T-helper 2 cell treated with Interferon-gamma antibody and Interleukin-4, amounts not matched to agents 5 μg/mL and 100 μg/mL, for 36 hours (primary cell): ENCODE data around the gene POP5.
"Not testable (repeated sequence)": the region's sequence is repeated elsewhere in the genome, so short reads cannot be mapped to it uniquely, and the experiment has no call there.

Source experiments
- DNase-seq: peaks from one replicate; pipeline ENCODE4 v3.0.0; 2021; ENCODE audit warnings: low spot score
- H3K27ac Mint-ChIP-seq: one replicate; pipeline ENCODE4 v1.8.0; 2021; ENCODE audit warnings: mild to moderate bottlenecking, mixed read lengths
- H3K27me3 Mint-ChIP-seq: one replicate; pipeline ENCODE4 v1.8.0; 2021; ENCODE audit warnings: low read depth, mixed read lengths
- H3K36me3 Mint-ChIP-seq: one replicate; pipeline ENCODE4 v1.8.0; 2021; ENCODE audit warnings: low read depth, mixed read lengths
- H3K4me1 Mint-ChIP-seq: one replicate; pipeline ENCODE4 v1.8.0; 2021; ENCODE audit warnings: low read depth, mixed read lengths
- H3K4me3 Mint-ChIP-seq: one replicate; pipeline ENCODE4 v1.8.0; 2022; ENCODE audit warnings: mild to moderate bottlenecking, moderate library complexity, mixed read lengths
- H3K9me3 Mint-ChIP-seq: one replicate; pipeline ENCODE4 v1.8.0; 2021; ENCODE audit warnings: mixed read lengths

The POP5 gene

GRCh38 chr12:120537856-120538220 is 43.4 kb downstream of the POP5 start:
- Mint-ChIP-seq H3K27me3 (no peaks in the 10 kb centered on the region), H3K4me1 (peaks cover 48% of the 10 kb centered on the region), H3K27ac (no peak overlapping the region), H3K4me3 (peak overlapping the region; percentile 94), H3K9me3 (no peaks in the 10 kb centered on the region), H3K36me3 (peaks cover 41% of the 10 kb centered on the region)
- DNase-seq, result no peak

GRCh38 chr12:120536064-120536791 is 45.0 kb downstream of the POP5 start:
- H3K9me3 Mint-ChIP-seq, result no peaks in the 10 kb centered on the region
- H3K27me3 Mint-ChIP-seq, result no peaks in the 10 kb centered on the region
- peak overlapping the region; percentile 72 for H3K27ac Mint-ChIP-seq
- peaks cover 38% of the 10 kb centered on the region for H3K36me3 Mint-ChIP-seq
- peaks cover 51% of the 10 kb centered on the region for H3K4me1 Mint-ChIP-seq
- peak overlapping the region; percentile 94 for H3K4me3 Mint-ChIP-seq
- DNase-seq, result no peak

GRCh38 chr12:120534703-120535655 is 46.2 kb downstream of the POP5 start:
- Mint-ChIP-seq H3K27me3 (no peaks in the 10 kb centered on the region), H3K36me3 (peaks cover 34% of the 10 kb centered on the region), H3K9me3 (no peaks in the 10 kb centered on the region), H3K27ac (peak overlapping the region; percentile 93), H3K4me3 (peak overlapping the region; percentile 94), H3K4me1 (peaks cover 49% of the 10 kb centered on the region)
- DNase-seq, result peak; percentile 47

- Mint-ChIP-seq H3K27me3 (no peaks in the 10 kb centered on the region), H3K36me3 (peaks cover 30% of the 10 kb centered on the region), H3K27ac (peak within 1 kb of the TSS; percentile 93), H3K9me3 (no peaks in the 10 kb centered on the region), H3K4me1 (peaks cover 48% of the 10 kb centered on the region), H3K4me3 (peak within 1 kb of the TSS; percentile 94)
- DNase-seq, result peak; percentile 79
These were observed 46.9 kb downstream of the POP5 start, which contains the start of gene RNF10 for GRCh38 chr12:120534203-120534702. TSS of gene RNF10 (plus strand) at chr12:120534356. CDS start at chr12:120534812, 456 bp downstream.

- Mint-ChIP-seq H3K27ac (no peak overlapping the region), H3K4me3 (no peak overlapping the region)
These were observed 48.4 kb downstream of the POP5 start for GRCh38 chr12:120532701-120533238.

GRCh38 chr12:120530418-120530761 is 50.8 kb downstream of the POP5 start:
- not testable (repeated sequence) for H3K9me3 Mint-ChIP-seq, DNase-seq, H3K36me3 Mint-ChIP-seq, H3K27me3 Mint-ChIP-seq
- H3K4me3 Mint-ChIP-seq, result peak overlapping the region; percentile 100
- peak overlapping the region; percentile 45 for H3K27ac Mint-ChIP-seq
- peaks cover 21% of the 10 kb centered on the region for H3K4me1 Mint-ChIP-seq

More at GRCh38 chr12:120532701-120533238, 48.4 kb downstream of the POP5 start:
- no peaks in the 10 kb centered on the region for H3K9me3 Mint-ChIP-seq
- H3K36me3 Mint-ChIP-seq, result peaks cover 20% of the 10 kb centered on the region
- peaks cover 36% of the 10 kb centered on the region for H3K4me1 Mint-ChIP-seq
- no peak for DNase-seq
- no peaks in the 10 kb centered on the region for H3K27me3 Mint-ChIP-seq

- Mint-ChIP-seq H3K36me3 (peaks cover 8% of the 10 kb centered on the region), H3K9me3 (no peaks in the 10 kb centered on the region), H3K4me1 (peaks cover 21% of the 10 kb centered on the region), H3K4me3 (peak overlapping the region; percentile 100), H3K27me3 (no peaks in the 10 kb centered on the region), H3K27ac (peak overlapping the region; percentile 99)
- DNase-seq, result no peak
These were observed 51.4 kb downstream of the POP5 start for GRCh38 chr12:120529641-120530417.

GRCh38 chr12:120528861-120529525 is 52.2 kb downstream of the POP5 start, which contains the start of gene COQ5:
TSS of gene COQ5 (minus strand) at chr12:120529158. CDS start at chr12:120529141, 17 bp downstream.
- peak; percentile 78 for DNase-seq
- Mint-ChIP-seq H3K27me3 (no peaks in the 10 kb centered on the region), H3K36me3 (peaks cover 6% of the 10 kb centered on the region), H3K9me3 (no peaks in the 10 kb centered on the region), H3K4me3 (peak within 1 kb of the TSS; percentile 100), H3K4me1 (peaks cover 19% of the 10 kb centered on the region), H3K27ac (peak within 1 kb of the TSS; percentile 99)
